Measurements from ENCODE around the gene RRN3.
"Not testable (repeated sequence)": the region's sequence is repeated elsewhere in the genome, so short reads cannot be mapped to it uniquely, and the experiment has no call there.

The RRN3 gene

GRCh38 chr16:15028801-15029698 is 65.0 kb downstream of the RRN3 start:
- DNase-seq (ENCODE audit: low read depth in 2 of 2, low spot score in 1 of 2) = not testable (repeated sequence)

DNA sequence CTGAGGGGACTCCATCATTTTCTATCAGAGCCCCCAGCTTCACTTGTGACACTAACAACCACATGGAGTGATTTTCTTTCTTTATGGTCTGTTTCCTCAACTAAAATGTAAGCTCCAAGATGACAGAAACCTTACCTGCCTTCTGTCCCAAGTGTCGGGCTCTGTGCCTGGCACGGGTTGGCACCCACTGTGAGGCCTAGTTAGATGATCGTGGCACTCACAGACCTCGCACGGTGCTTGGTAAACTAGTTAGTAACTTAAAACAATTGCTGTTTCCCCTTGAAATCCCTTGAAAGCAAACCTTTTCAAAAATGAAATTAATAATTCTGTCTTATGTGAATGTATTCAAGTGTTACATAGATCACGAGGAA is 65.7 kb downstream of the RRN3 start:
- not testable (repeated sequence) for DNase-seq (ENCODE audit: low read depth in 2 of 2, low spot score in 1 of 2)

DNA sequence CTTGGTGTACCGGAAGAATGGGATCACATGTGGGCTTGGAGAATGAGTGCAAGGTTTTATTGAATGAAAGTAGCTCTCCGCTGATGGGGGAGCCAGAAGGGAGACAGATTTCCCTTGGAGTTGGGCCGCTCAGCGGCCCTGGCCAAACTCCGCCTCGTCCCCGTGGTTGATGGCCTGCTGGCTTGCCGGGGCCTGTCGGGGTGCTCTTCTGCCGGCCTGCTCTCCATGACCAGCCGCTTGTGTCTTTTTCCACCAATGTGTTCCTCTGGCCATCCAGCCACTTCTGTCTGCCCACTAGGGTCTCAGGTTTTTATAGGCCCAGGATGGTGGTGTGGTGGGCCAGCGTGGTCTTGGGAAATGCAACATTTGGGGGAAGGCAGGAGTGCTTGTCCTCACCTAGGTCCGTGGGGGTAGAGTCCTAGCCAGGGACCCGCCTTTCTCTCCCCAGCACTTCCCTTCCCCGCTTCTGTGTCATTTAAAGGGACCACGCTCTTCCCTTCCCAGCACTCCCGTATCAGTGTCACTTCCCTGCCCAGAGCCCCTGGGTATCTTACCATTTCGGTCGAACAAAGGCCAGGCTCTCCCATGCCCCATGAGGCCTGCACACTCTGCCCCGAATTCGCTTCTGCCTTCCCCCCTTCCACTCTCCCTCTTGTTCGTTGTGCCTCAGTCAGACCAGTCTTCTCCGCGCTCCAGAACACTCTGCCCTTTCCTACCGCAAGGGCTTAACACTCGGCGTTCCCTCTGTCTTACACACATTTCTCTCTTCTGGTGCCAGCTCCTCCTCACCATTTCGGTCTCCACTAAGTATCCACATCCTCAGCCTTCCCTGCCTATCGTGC is 66.3 kb downstream of the RRN3 start:
- DNase-seq (ENCODE audit: low read depth in 2 of 2, low spot score in 1 of 2) = not testable (repeated sequence)

- not testable (repeated sequence) for DNase-seq (ENCODE audit: low read depth in 2 of 2, low spot score in 1 of 2)
Observed at GRCh38 chr16:15027051-15027450, 67.0 kb downstream of the RRN3 start.

DNA sequence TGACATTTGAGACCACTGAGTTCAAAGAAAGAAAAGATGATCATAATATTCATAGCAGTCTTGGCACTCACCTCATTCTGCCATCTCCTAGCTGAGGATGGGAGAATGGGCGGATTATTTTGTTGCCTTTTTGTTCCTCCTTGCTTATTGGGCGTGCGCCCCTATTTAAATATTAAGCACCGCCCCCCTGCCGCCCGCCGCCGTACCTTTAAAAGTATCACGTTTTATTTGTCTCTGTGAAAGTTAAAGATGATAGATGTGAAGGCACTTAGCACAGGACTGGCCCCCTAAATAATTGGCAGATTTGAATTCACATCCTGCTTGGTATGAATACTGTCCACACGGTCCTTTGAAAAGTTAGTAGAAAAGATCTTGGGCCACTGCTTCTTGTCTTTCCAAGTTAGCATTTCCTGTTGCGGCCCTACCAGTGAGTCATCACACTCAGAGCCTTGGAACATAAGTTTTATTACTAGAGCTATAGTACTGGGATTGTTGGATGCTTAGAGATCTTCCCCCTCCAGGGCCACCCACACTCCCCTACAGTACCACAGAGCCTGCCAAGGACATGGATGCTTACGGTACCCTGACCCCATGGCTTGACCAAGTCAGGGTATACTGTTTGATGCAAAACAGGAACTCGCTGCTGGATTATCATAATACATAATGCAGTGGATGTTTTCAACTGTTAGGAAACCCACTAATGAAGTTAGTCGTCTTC is 68.7 kb downstream of the RRN3 start:
- DNase-seq (ENCODE audit: low read depth in 2 of 2, low spot score in 1 of 2) = not testable (repeated sequence)

- not testable (repeated sequence) for DNase-seq (ENCODE audit: low read depth in 2 of 2, low spot score in 1 of 2)
Observed at GRCh38 chr16:15024858-15025199, 69.2 kb downstream of the RRN3 start.

GRCh38 chr16:15023381-15024077 is 70.5 kb downstream of the RRN3 start:
- not testable (repeated sequence) for DNase-seq (ENCODE audit: low read depth in 2 of 2, low spot score in 1 of 2)

GRCh38 chr16:15022194-15022593 is 71.9 kb downstream of the RRN3 start:
- peak in 1 of 2 donors; percentile 15 for DNase-seq (ENCODE audit: low read depth in 2 of 2, low spot score in 1 of 2)

GRCh38 chr16:15021429-15021828 is 72.6 kb downstream of the RRN3 start:
- DNase-seq (ENCODE audit: low read depth in 2 of 2, low spot score in 1 of 2) = not testable (repeated sequence)

DNA sequence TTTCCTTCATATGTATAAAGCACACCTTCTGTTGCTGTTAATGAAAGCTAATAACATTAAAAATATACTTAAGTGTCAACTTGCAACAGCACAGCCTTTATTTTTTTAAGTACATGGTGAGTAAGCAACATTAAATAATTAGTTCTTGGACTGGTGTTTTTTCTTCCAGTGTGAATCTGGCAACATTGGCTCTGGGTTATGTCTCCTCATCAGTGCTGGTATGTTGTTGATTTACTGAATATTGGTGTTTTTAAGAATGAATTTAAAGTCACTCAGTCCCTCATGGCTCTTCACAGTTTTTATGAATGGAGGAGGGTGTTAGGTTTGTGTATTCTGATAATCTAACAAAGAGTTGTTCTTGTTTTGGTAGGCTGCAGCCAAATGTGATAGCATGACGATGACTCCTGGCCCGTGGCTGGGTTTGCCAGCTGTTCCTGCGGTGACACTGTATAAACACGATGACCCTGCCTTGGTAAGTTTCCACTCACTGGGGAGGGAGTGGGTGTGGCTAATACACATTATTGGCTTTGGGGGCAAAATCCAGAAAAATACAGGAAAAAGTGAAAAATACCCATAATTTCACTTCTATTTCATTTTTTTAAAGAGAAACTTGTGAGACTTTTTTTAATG is 77.0 kb downstream of the RRN3 start:
- DNase-seq (ENCODE audit: low read depth in 2 of 2, low spot score in 1 of 2) = not testable (repeated sequence)

DNA sequence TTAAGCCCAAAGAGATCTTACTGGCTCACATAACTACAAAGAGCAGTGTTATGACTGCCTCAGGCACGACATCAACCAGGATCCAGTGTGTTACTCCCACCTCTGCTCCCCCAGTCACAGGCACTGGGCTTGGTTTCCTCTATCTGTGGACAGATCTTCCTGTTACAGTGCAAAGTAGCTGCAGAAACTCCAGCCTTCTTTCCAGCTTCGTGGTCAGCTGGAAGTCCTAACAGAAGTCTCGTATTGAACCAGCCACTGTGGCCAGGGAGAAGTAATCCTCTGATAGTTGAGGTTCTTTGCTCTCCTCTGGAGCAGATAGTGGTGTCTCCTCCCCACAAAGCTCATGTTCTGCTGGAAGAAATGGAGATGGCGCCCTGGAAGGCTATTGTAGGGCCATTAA is 77.7 kb downstream of the RRN3 start:
- DNase-seq (ENCODE audit: low read depth in 2 of 2, low spot score in 1 of 2) = not testable (repeated sequence)

DNA sequence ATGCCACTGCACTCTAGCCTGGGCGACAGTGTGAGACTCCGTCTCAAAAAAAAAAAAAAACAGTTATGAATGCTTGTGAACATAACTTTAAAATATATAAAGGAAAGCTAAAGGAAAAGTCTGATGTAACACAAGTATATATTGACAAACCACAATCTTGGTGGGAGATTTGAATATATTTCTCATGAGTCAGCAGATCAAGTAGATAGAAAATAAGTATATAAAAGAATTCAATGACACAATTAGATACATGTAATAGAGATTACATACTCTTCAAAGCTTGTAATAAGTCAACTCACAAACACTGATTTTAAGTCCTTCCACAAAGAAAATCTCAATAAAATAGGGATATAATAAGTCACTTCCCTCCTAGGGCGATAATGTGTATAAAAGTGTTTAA is 78.4 kb downstream of the RRN3 start:
- DNase-seq (ENCODE audit: low read depth in 2 of 2, low spot score in 1 of 2) = not testable (repeated sequence)

DNA sequence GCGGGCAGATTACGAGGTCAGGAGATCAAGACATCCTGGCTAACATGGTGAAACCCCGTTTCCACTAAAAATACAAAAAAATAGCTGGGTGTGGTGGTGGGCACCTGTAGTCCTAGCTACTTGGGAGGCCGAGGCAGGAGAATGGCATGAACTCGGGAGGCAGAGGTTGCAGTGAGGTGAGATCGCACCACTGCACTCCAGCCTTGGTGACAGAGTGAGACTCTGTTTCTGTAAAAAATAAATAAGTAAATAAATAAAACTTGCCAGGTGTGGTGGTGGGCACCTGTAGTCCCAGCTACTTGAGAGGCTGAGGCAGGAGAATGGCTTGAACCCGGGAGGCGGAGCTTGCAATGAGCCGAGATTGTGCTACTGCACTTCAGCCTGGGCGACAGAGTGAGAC is 81.1 kb downstream of the RRN3 start:
- DNase-seq (ENCODE audit: low read depth in 2 of 2, low spot score in 1 of 2) = not testable (repeated sequence)

Measured in stimulated activated CD8-positive, alpha-beta memory T cell treated with anti-CD3 and anti-CD28 coated beads, Interleukin-4, amount 100 ng/mL, for 4 hours (primary cell).